B cell (primary cell): ENCODE data around the gene C10orf62. TPM values are rescaled to one million over a fixed set of nuclear protein-coding genes. Genes with fewer than 3 reads are reported as not detected.

Source experiments
- ATAC-seq: fragments of 200-7000 bp; cut with Tn5 transposase; one replicate; pipeline ENCODE4 v1.10.0; 2021; ENCODE audit warnings: low read depth, mild to moderate bottlenecking, moderate number of reproducible peaks, moderate library complexity
- CTCF ChIA-PET: fragments of 350-600 bp; sonication (Branson Sonifier 250); formaldehyde crosslinking; loops from one replicate; lab custom pipeline; 2021; ENCODE audit warnings: antibody characterized with exemption, inconsistent platforms; lab: Charles Lee
- POLR2A ChIA-PET: fragments of 350-600 bp; sonication (Branson Sonifier 250); formaldehyde crosslinking; loops from one replicate; lab custom pipeline; 2021; ENCODE audit warnings: antibody characterized with exemption; lab: Charles Lee
- DNase-seq: peaks from one replicate; pipeline ENCODE4 v3.0.0; 2013
- H2AFZ ChIP-seq: 2 replicates; pipeline ENCODE4 v1.6.1; 2012; ENCODE audit warnings: mild to moderate bottlenecking, low read depth, low read length; ENCODE audit not compliant: insufficient read depth, poor library complexity, severe bottlenecking
- H3K27ac ChIP-seq, 2 donors: 1 replicate in 1 of 2; 2 replicates in 1 of 2; pipeline ENCODE4 v1.5.1; 2012 to 2013; ENCODE audit warnings: low read length in 2 of 2, mild to moderate bottlenecking in 2 of 2, moderate library complexity in 1 of 2
- H3K27me3 ChIP-seq, 4 experiments: fragments of 200-600 bp in 1 of 4; sonication (generic) in 1 of 4; replicated peaks in 1 of 4; 1 replicate in 2 of 4; 2 replicates in 2 of 4; pipeline versions ENCODE4 v1.6.1 to v1.7.0; 2013 to 2016; ENCODE audit warnings: low read length in 3 of 4, mild to moderate bottlenecking in 2 of 4, mixed read lengths in 1 of 4, moderate library complexity in 1 of 4; ENCODE audit not compliant: insufficient read depth in 4 of 4, control insufficient read depth in 3 of 4; ENCODE audit errors: control extremely low read depth in 1 of 4
- H3K36me3 ChIP-seq, 2 experiments: replicated peaks in 1 of 2; 1 replicate in 1 of 2; 2 replicates in 1 of 2; pipeline versions ENCODE4 v1.6.1 to v1.7.1; 2013; ENCODE audit warnings: low read length in 1 of 2; ENCODE audit not compliant: insufficient read depth in 2 of 2, control insufficient read depth in 1 of 2; ENCODE audit errors: control extremely low read depth in 1 of 2, extremely low read depth in 1 of 2
- H3K4me1 ChIP-seq, 2 donors: fragments of 200-600 bp in 1 of 2; sonication (generic) in 1 of 2; 1 replicate in 1 of 2; 2 replicates in 1 of 2; pipeline versions ENCODE4 v1.5.1 to v1.6.1; 2013 to 2017; ENCODE audit warnings: low read length in 2 of 2; ENCODE audit not compliant: control insufficient read depth in 2 of 2, insufficient read depth in 2 of 2
- H3K4me2 ChIP-seq: replicated peaks from 2 replicates; pipeline ENCODE3; 2012; ENCODE audit warnings: mild to moderate bottlenecking, low read depth, low read length; ENCODE audit not compliant: poor library complexity, severe bottlenecking
- H3K4me3 ChIP-seq, 5 experiments: fragments of 200-600 bp in 1 of 5; sonication (generic) in 1 of 5; 1 replicate in 3 of 5; 2 replicates in 2 of 5; pipeline versions ENCODE4 v1.5.1 to v1.7.0; 2011 to 2016; ENCODE audit warnings: low read length in 4 of 5, mild to moderate bottlenecking in 4 of 5, low read depth in 2 of 5, control low read depth in 1 of 5, moderate library complexity in 1 of 5; ENCODE audit not compliant: insufficient read depth in 1 of 5; ENCODE audit errors: control extremely low read depth in 1 of 5, extremely low read depth in 1 of 5
- H3K79me2 ChIP-seq: fragments of 200-600 bp; sonication (generic); one replicate; pipeline ENCODE4 v1.6.0; 2016; ENCODE audit warnings: low read length; ENCODE audit not compliant: control insufficient read depth, insufficient read depth
- H3K9ac ChIP-seq: fragments of 200-600 bp; sonication (generic); 2 replicates; pipeline ENCODE4 v1.6.1; 2017; ENCODE audit warnings: mild to moderate bottlenecking, low read length, moderate library complexity
- H3K9me3 ChIP-seq, 3 donors: one replicate each; pipeline versions ENCODE4 v1.6.1 to v1.7.1; 2013; ENCODE audit warnings: low read length in 2 of 3; ENCODE audit not compliant: control insufficient read depth in 2 of 3, insufficient read depth in 1 of 3; ENCODE audit errors: control extremely low read depth in 1 of 3
- H4K20me1 ChIP-seq: 2 replicates; pipeline ENCODE4 v1.6.0; 2012; ENCODE audit warnings: mild to moderate bottlenecking, low read length; ENCODE audit not compliant: insufficient read depth, control insufficient read depth, poor library complexity, severe bottlenecking
- H3K27ac Mint-ChIP-seq: one replicate; pipeline ENCODE4 v1.8.0; 2021; ENCODE audit warnings: mixed read lengths
- H3K27me3 Mint-ChIP-seq: one replicate; pipeline ENCODE4 v1.8.0; 2021; ENCODE audit warnings: mixed read lengths
- H3K4me1 Mint-ChIP-seq: one replicate; pipeline ENCODE4 v1.8.0; 2021; ENCODE audit warnings: mixed read lengths
- H3K4me3 Mint-ChIP-seq: one replicate; pipeline ENCODE4 v1.8.0; 2021; ENCODE audit warnings: mixed read lengths
- H3K9me3 Mint-ChIP-seq: one replicate; pipeline ENCODE4 v1.8.0; 2022; ENCODE audit warnings: mixed read lengths; ENCODE audit not compliant: insufficient read depth
- CTCF ChIP-seq: fragments of 200-600 bp; IDR thresholded peaks from one replicate; pipeline ENCODE4 v1.8.0; 2022; ENCODE audit warnings: antibody characterized with exemption, mild to moderate bottlenecking
- EZH2 ChIP-seq: IDR thresholded peaks from 2 replicates; pipeline ENCODE4 v1.6.1; 2012; ENCODE audit warnings: borderline replicate concordance, low read depth, mild to moderate bottlenecking, moderate library complexity, low read length; ENCODE audit not compliant: insufficient read depth, poor library complexity, severe bottlenecking
- WGBS: methylation state at CpG from one replicate; pipeline ENCODE4 v1.1.5; 2013; ENCODE audit warnings: missing lambda C conversion rate; ENCODE audit not compliant: insufficient coverage; 5-methylcytosine and 5-hydroxymethylcytosine counted together
- intact Hi-C: fragments of 100-400 bp; cut with micrococcal nuclease; formaldehyde crosslinking; loops from one replicate; pipeline ENCODE4 v1.10.0; 2022
- polyA plus RNA-seq: library from polyadenylated mRNA; depleted of rRNA; stranded (reverse); fragments of >200 nt; gene quantifications from 2 replicates; pipeline ENCODE4 v1.2.3, GENCODE V29; 2012
- total RNA-seq, 2 donors: library from RNA; stranded (reverse); fragments of 120-200 nt in 1 of 2; gene quantifications; 1 replicate in 1 of 2; 2 replicates in 1 of 2; pipeline versions ENCODE4 v1.2.3 to v1.2.4, GENCODE V29; 2013 to 2022

The C10orf62 gene
- total and polyA plus RNA-seq, 2 donors (not counting 1 experiment from before 2014, with no cell fraction given), result not detected

- Mint-ChIP-seq H3K9me3 (no peaks in the 10 kb centered on the region), H3K27me3 (no peaks in the 10 kb centered on the region), H3K4me3 (no peak overlapping the region), H3K4me1 (no peaks in the 10 kb centered on the region), H3K27ac (no peak overlapping the region)
- no peak overlapping the region for H2AFZ ChIP-seq
- no peak overlapping the region for H3K27ac ChIP-seq
- H4K20me1 ChIP-seq, result no peaks in the 10 kb centered on the region
- TF ChIP-seq CTCF (no peak), EZH2 (no peak)
- ChIA-PET CTCF (no interaction called here), POLR2A (no interaction called here)
- DNase-seq, result no peak
- intact Hi-C loops, result no loop called here
- H3K4me2 ChIP-seq, result no peak overlapping the region
- no CpG with 5 or more reads among the region's 1 CpG for WGBS
- H3K4me1 ChIP-seq, result no peaks in the 10 kb centered on the region
- no peak overlapping the region for H3K9ac ChIP-seq
- no peaks in the 10 kb centered on the region for H3K9me3 ChIP-seq
- no peaks in the 10 kb centered on the region for H3K36me3 ChIP-seq
- no peaks in the 10 kb centered on the region for H3K27me3 ChIP-seq
- ATAC-seq, result no peak
- no peak overlapping the region for H3K4me3 ChIP-seq
- H3K79me2 ChIP-seq, result no peaks in the 10 kb centered on the region
Measured at GRCh38 chr10:97623277-97623676, 33.8 kb downstream of the C10orf62 start.

- Mint-ChIP-seq H3K9me3 (no peaks in the 10 kb centered on the region), H3K27me3 (no peaks in the 10 kb centered on the region), H3K27ac (no peak overlapping the region), H3K4me3 (no peak overlapping the region), H3K4me1 (peaks cover 1% of the 10 kb centered on the region)
- intact Hi-C loops, result no loop called here
- Histone ChIP-seq H3K9ac (no peak overlapping the region), H3K4me2 (no peak overlapping the region), H3K9me3 (no peaks in the 10 kb centered on the region), H3K4me3 (no peak overlapping the region), H4K20me1 (no peaks in the 10 kb centered on the region), H3K4me1 (peaks cover 0 to 3% of the 10 kb centered on the region in 2 donors), H2AFZ (no peak overlapping the region), H3K36me3 (no peaks in the 10 kb centered on the region), H3K27me3 (peaks cover 0 to 2% (median 0%) of the 10 kb centered on the region in 4 experiments), H3K27ac (no peak overlapping the region), H3K79me2 (no peaks in the 10 kb centered on the region)
- ATAC-seq, result no peak
- WGBS, result 89% methylated on average over 2 of the region's 4 CpGs
- DNase-seq, result no peak
- POLR2A ChIA-PET, result no interaction called here
- no peak for TF ChIP-seq EZH2
- no peak for TF ChIP-seq CTCF
- CTCF ChIA-PET, result interaction anchor here (0.9 to 1.8 kb wide), 2 partner anchors 11 to 21 kb away, joined by 5 to 6 read pairs; no protein-coding TSS in a partner anchor
Measured at GRCh38 chr10:97627731-97628130, 38.2 kb downstream of the C10orf62 start.
